Measurements from ENCODE around the gene S100A8. TPM values are rescaled to one million over a fixed set of nuclear protein-coding genes. Genes with fewer than 3 reads are reported as not detected.
"Not testable (repeated sequence)": the region's sequence is repeated elsewhere in the genome, so short reads cannot be mapped to it uniquely, and the experiment has no call there.

Gene S100A8
- total RNA-seq, 1 donor from 2014 or later = not detected

- H3K27me3 ChIP-seq (ENCODE audit: insufficient read depth, low read length); H3K27ac Mint-ChIP-seq (ENCODE audit: unreplicated experiment); H3K4me2 ChIP-seq (ENCODE audit: low read length); H3K4me3 ChIP-seq (ENCODE audit: insufficient read depth, low read depth, low read length); H3K79me2 ChIP-seq (ENCODE audit: insufficient read depth, low read length); H4K20me1 ChIP-seq (ENCODE audit: insufficient read depth, low read length); H3K36me3 Mint-ChIP-seq (ENCODE audit: low read depth, unreplicated experiment); H2AFZ ChIP-seq (ENCODE audit: low read depth, low read length); H3K36me3 ChIP-seq (ENCODE audit: insufficient read depth, low read length); H3K9ac ChIP-seq (ENCODE audit: low read length); H3K4me1 Mint-ChIP-seq (ENCODE audit: low read depth, unreplicated experiment); FAIRE-seq; DNase-seq (ENCODE audit: low read depth); H3K9me3 ChIP-seq (ENCODE audit: insufficient read depth, low read depth, low read length); H3K27ac ChIP-seq (ENCODE audit: low read depth, low read length); H3K4me3 Mint-ChIP-seq (ENCODE audit: unreplicated experiment); H3K4me1 ChIP-seq (ENCODE audit: insufficient read depth, low read length); H3K9me3 Mint-ChIP-seq (ENCODE audit: unreplicated experiment): not testable (repeated sequence)
- H3K27me3 Mint-ChIP-seq (ENCODE audit: low read depth, unreplicated experiment) = peaks cover 49% of the 10 kb centered on the region
Measured at GRCh38 chr1:153418758-153419435, 28.0 kb upstream of the S100A8 start.

GRCh38 chr1:153417136-153417888 lies 26.4 kb upstream of the S100A8 start:
- Mint-ChIP-seq H3K4me1 (ENCODE audit: low read depth, unreplicated experiment) (no peaks in the 10 kb centered on the region), H3K27me3 (ENCODE audit: low read depth, unreplicated experiment) (peaks cover 48% of the 10 kb centered on the region), H3K36me3 (ENCODE audit: low read depth, unreplicated experiment) (no peaks in the 10 kb centered on the region), H3K4me3 (ENCODE audit: unreplicated experiment) (no peak overlapping the region), H3K9me3 (ENCODE audit: unreplicated experiment) (no peaks in the 10 kb centered on the region), H3K27ac (ENCODE audit: unreplicated experiment) (no peak overlapping the region)
- Histone ChIP-seq H3K9ac (ENCODE audit: low read length) (no peak overlapping the region), H3K27ac (ENCODE audit: low read depth, low read length) (no peak overlapping the region), H3K4me2 (ENCODE audit: low read length) (no peak overlapping the region), H3K27me3 (ENCODE audit: insufficient read depth, low read length) (no peaks in the 10 kb centered on the region), H3K4me1 (ENCODE audit: insufficient read depth, low read length) (no peaks in the 10 kb centered on the region), H2AFZ (ENCODE audit: low read depth, low read length) (no peak overlapping the region), H3K79me2 (ENCODE audit: insufficient read depth, low read length) (no peaks in the 10 kb centered on the region), H4K20me1 (ENCODE audit: insufficient read depth, low read length) (no peaks in the 10 kb centered on the region), H3K36me3 (ENCODE audit: insufficient read depth, low read length) (no peaks in the 10 kb centered on the region), H3K9me3 (ENCODE audit: insufficient read depth, low read depth, low read length) (no peaks in the 10 kb centered on the region), H3K4me3 (ENCODE audit: insufficient read depth, low read depth, low read length) (no peak overlapping the region)
- DNase-seq (ENCODE audit: low read depth) = no peak
- FAIRE-seq = no peak
- TF ChIP-seq EZH2 (IDR thresholded peaks at IDR 0.05; ENCODE audit: insufficient read depth, low read length) = no peak
- TF ChIP-seq CTCF (IDR thresholded peaks at IDR 0.05; ENCODE audit: insufficient read depth, low read depth, low read length) = no peak

GRCh38 chr1:153415850-153416570 lies 25.1 kb upstream of the S100A8 start, which contains the start of gene S100A7A:
TSS of gene S100A7A (plus strand) at chr1:153416520. CDS start at chr1:153418083, 1,563 bp downstream.
- no peak for FAIRE-seq
- Mint-ChIP-seq H3K27ac (ENCODE audit: unreplicated experiment) (no peak within 1 kb of the TSS), H3K27me3 (ENCODE audit: low read depth, unreplicated experiment) (peaks cover 42% of the 10 kb centered on the region), H3K4me3 (ENCODE audit: unreplicated experiment) (no peak within 1 kb of the TSS), H3K9me3 (ENCODE audit: unreplicated experiment) (peaks cover 5% of the 10 kb centered on the region), H3K4me1 (ENCODE audit: low read depth, unreplicated experiment) (no peaks in the 10 kb centered on the region), H3K36me3 (ENCODE audit: low read depth, unreplicated experiment) (no peaks in the 10 kb centered on the region)
- no peaks in the 10 kb centered on the region for H3K9me3 ChIP-seq (ENCODE audit: insufficient read depth, low read depth, low read length)
- no peaks in the 10 kb centered on the region for H3K36me3 ChIP-seq (ENCODE audit: insufficient read depth, low read length)
- H3K27me3 ChIP-seq (ENCODE audit: insufficient read depth, low read length) = no peaks in the 10 kb centered on the region
- no peak within 1 kb of the TSS for H3K4me3 ChIP-seq (ENCODE audit: insufficient read depth, low read depth, low read length)
- H3K27ac ChIP-seq (ENCODE audit: low read depth, low read length) = no peak within 1 kb of the TSS
- no peaks in the 10 kb centered on the region for H3K79me2 ChIP-seq (ENCODE audit: insufficient read depth, low read length)
- no peak within 1 kb of the TSS for H3K4me2 ChIP-seq (ENCODE audit: low read length)
- H3K4me1 ChIP-seq (ENCODE audit: insufficient read depth, low read length) = no peaks in the 10 kb centered on the region
- DNase-seq (ENCODE audit: low read depth) = no peak
- no peak within 1 kb of the TSS for H3K9ac ChIP-seq (ENCODE audit: low read length)
- H4K20me1 ChIP-seq (ENCODE audit: insufficient read depth, low read length) = no peaks in the 10 kb centered on the region
- no peak for TF ChIP-seq EZH2 (IDR thresholded peaks at IDR 0.05; ENCODE audit: insufficient read depth, low read length)
- no peak for TF ChIP-seq CTCF (IDR thresholded peaks at IDR 0.05; ENCODE audit: insufficient read depth, low read depth, low read length)
- no peak within 1 kb of the TSS for H2AFZ ChIP-seq (ENCODE audit: low read depth, low read length)

- not testable (repeated sequence) for H3K36me3 Mint-ChIP-seq (ENCODE audit: low read depth, unreplicated experiment); H3K27ac ChIP-seq (ENCODE audit: low read depth, low read length); H3K4me1 ChIP-seq (ENCODE audit: insufficient read depth, low read length); H4K20me1 ChIP-seq (ENCODE audit: insufficient read depth, low read length); H2AFZ ChIP-seq (ENCODE audit: low read depth, low read length); H3K27me3 ChIP-seq (ENCODE audit: insufficient read depth, low read length); H3K9me3 ChIP-seq (ENCODE audit: insufficient read depth, low read depth, low read length); H3K4me3 Mint-ChIP-seq (ENCODE audit: unreplicated experiment); H3K4me3 ChIP-seq (ENCODE audit: insufficient read depth, low read depth, low read length); DNase-seq (ENCODE audit: low read depth); H3K4me1 Mint-ChIP-seq (ENCODE audit: low read depth, unreplicated experiment); H3K4me2 ChIP-seq (ENCODE audit: low read length); H3K27ac Mint-ChIP-seq (ENCODE audit: unreplicated experiment); FAIRE-seq; H3K9ac ChIP-seq (ENCODE audit: low read length); H3K79me2 ChIP-seq (ENCODE audit: insufficient read depth, low read length); H3K36me3 ChIP-seq (ENCODE audit: insufficient read depth, low read length)
- peaks cover 12% of the 10 kb centered on the region for H3K9me3 Mint-ChIP-seq (ENCODE audit: unreplicated experiment)
- peaks cover 40% of the 10 kb centered on the region for H3K27me3 Mint-ChIP-seq (ENCODE audit: low read depth, unreplicated experiment)
Measured at GRCh38 chr1:153413961-153414360, 23.1 kb upstream of the S100A8 start.
